HL-60 (cell line): ENCODE results near the gene GIPC3.

Experiments used
- CTCF ChIP-seq: IDR thresholded peaks from one replicate; pipeline ENCODE4 v1.5.1; 2011; ENCODE audit warnings: low read length, control low read depth, inconsistent platforms; ENCODE audit not compliant: insufficient read depth
- REST ChIP-seq: IDR thresholded peaks from 2 replicates; pipeline ENCODE4 v1.6.1; 2012; ENCODE audit warnings: low read depth; ENCODE audit not compliant: insufficient replicate concordance

GRCh38 chr19:3605770-3606169 lies 20.5 kb downstream of the GIPC3 start:
- no peak for TF ChIP-seq CTCF
- no peak for TF ChIP-seq REST
